Mesodermal cell (in vitro differentiated cells): ENCODE data around the gene SLC51B.

Experiments used
- H3K27ac ChIP-seq: 2 replicates; pipeline ENCODE4 v1.7.0; 2013; ENCODE audit warnings: mild to moderate bottlenecking, low read depth, low read length, moderate library complexity; ENCODE audit not compliant: severe bottlenecking
- H3K36me3 ChIP-seq: 2 replicates; pipeline ENCODE4 v1.7.1; 2013; ENCODE audit warnings: mild to moderate bottlenecking, low read length, moderate library complexity; ENCODE audit not compliant: control insufficient read depth, insufficient read depth
- H3K4me1 ChIP-seq: one replicate; pipeline ENCODE4 v1.7.1; 2013; ENCODE audit warnings: mild to moderate bottlenecking, low read length; ENCODE audit not compliant: insufficient read depth, control insufficient read depth, poor library complexity, severe bottlenecking
- H3K4me3 ChIP-seq: 2 replicates; pipeline ENCODE4 v1.7.0; 2013; ENCODE audit warnings: low read length, control low read depth, mild to moderate bottlenecking; ENCODE audit not compliant: insufficient read depth, poor library complexity, severe bottlenecking; ENCODE audit errors: extremely low read depth
- H3K9me3 ChIP-seq: 2 replicates; pipeline ENCODE4 v1.7.1; 2013; ENCODE audit warnings: mild to moderate bottlenecking, low read length, moderate library complexity; ENCODE audit not compliant: control insufficient read depth
- WGBS, 2 experiments: methylation state at CpG; one replicate each; pipeline ENCODE4 v1.1.5; 2013; ENCODE audit warnings: missing lambda C conversion rate in 2 of 2; ENCODE audit not compliant: insufficient coverage in 2 of 2; 5-methylcytosine and 5-hydroxymethylcytosine counted together

SLC51B gene

DNA sequence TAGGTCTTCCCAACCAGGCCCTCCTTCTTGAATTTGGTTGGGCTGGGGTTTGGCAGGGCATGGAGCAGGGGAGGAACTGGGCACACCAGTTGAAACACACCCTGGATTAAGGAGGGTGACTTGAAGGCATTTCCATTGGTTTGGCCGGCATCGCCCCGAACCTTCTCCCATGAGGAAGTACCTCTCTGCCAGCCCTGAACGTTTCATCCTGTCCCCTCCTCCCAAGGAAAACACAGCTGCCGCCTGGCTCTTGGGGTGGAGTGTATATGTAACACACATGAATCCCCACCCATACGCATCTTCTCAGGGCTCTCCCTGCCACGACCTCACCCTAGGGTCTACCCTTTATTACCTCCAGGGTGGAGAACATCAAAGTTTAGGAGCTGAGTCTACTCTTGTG lies 55.3 kb downstream of the SLC51B start:
- H3K9me3 ChIP-seq = no peaks in the 10 kb centered on the region
- no peak overlapping the region for H3K4me3 ChIP-seq
- peaks cover 46% of the 10 kb centered on the region for H3K36me3 ChIP-seq
- no peak overlapping the region for H3K27ac ChIP-seq
- H3K4me1 ChIP-seq = no peaks in the 10 kb centered on the region
- 100% methylated on average over 2 of the region's 7 CpGs; no CpG with 5 or more reads in 1 of the 2 experiments for WGBS, 2 experiments

DNA sequence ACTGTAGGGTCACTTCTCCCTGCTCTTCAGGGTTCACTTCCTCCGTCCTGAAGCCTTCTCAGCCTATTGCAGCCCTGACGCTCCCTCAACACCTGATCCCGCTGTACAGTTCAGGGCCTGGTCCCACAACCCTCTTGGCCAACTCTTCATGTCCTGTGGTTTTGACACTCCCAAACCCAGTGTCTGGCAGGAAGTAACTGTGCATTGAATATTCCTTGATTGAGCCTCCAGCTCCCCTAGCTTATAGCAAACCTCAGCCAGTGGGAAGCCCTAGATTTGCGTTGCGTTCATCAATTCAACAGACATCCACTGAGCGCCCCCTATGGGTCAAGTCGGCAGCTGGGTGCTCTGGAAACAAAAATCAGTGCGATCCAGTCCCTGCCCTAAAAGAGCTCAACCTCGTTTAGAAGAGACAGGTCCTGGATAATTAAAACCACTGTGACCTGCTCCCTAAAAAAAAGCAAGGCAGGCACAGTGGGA lies 56.3 kb downstream of the SLC51B start:
- 46 to 49% methylated on average over 9 of the region's 9 CpGs for WGBS, 2 experiments
- H3K9me3 ChIP-seq = no peaks in the 10 kb centered on the region
- H3K27ac ChIP-seq = no peak overlapping the region
- no peaks in the 10 kb centered on the region for H3K4me1 ChIP-seq
- peaks cover 53% of the 10 kb centered on the region for H3K36me3 ChIP-seq
- no peak overlapping the region for H3K4me3 ChIP-seq

DNA sequence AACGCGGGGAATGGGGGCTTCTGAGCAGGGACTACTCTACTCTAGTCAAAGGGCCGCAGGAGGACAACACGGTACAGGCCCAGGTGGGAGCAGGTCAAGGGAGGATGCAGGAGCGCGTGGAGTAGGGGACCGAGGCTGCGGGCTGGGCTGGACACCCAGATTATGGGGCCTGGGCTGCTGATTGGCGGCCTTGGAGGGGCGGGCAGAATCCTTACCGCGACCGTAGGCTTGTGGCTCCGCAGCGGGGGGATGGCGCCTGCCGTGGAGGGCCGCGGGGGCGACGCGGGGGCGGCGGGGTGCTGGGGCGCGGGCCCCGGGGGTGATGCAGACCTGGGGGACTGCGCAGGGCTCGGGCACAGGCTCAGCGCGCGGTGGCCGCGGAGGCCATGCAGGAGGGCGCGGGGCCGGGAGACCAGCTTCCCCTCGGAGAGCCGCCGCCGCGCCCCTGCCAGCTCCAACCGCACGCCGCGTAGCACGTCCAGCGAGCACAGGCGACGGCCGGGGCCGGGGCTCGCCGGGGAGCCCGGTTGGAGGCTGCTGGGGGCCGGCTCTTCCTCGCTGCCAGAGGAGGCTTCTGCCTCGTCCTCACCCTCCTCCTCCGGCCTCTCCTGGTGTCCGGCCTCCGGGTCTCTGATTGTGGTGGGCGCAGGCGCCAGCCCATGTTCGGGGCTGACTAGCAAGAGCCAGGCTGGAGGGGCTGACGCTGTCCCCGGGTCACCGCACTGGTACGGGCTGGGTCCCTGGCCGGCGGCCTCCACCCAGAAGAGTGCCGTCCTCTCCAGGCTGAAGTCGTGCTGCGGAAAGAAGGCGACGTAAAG lies 56.9 kb downstream of the SLC51B start:
- H3K4me1 ChIP-seq = no peaks in the 10 kb centered on the region
- H3K4me3 ChIP-seq = no peak overlapping the region
- no peaks in the 10 kb centered on the region for H3K9me3 ChIP-seq
- H3K36me3 ChIP-seq = peaks cover 55% of the 10 kb centered on the region
- no peak overlapping the region for H3K27ac ChIP-seq
- WGBS, 2 experiments = 67 to 80% methylated on average over 50 to 72 of the region's 75 CpGs

DNA sequence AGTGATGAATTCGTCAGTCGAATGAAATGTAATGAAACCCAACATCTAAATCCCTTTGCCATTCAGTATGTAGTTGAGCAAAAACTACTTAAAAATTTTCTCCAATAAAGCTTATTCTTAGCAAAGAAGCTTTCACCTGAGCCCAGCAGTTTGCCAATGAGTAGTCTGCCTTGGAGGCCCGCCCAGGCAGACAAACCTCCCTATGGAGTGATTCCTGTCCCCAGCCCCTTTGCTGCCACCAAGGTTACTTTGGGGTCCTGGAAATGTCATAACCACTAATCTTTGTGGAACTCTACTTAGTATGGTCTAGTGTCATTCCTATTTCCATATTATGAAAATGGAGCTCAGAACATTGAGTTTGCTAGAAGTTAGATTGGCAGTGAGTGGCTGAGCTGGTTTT lies 57.7 kb downstream of the SLC51B start:
- WGBS, 2 experiments = 84 to 100% methylated on average over 3 of the region's 3 CpGs
- H3K36me3 ChIP-seq = peaks cover 49% of the 10 kb centered on the region
- no peaks in the 10 kb centered on the region for H3K4me1 ChIP-seq
- H3K4me3 ChIP-seq = no peak overlapping the region
- H3K27ac ChIP-seq = no peak overlapping the region
- H3K9me3 ChIP-seq = no peaks in the 10 kb centered on the region
